ENCODE data around the gene ISM1. TPM values are rescaled to one million over a fixed set of nuclear protein-coding genes. Genes with fewer than 3 reads are reported as not detected.
A peak's percentile ranks its signal among the peaks of the same experiment; 100 is the strongest.

The ISM1 gene
- total RNA-seq, 1 experiment from 2014 or later, result 0.20 TPM

GRCh38 chr20:13265941-13266340 lies 44.9 kb downstream of the ISM1 start:
- Histone ChIP-seq H2BK5ac (ENCODE audit: insufficient read length, low read length) (no peak overlapping the region), H3K4me1 (ENCODE audit: insufficient read depth, low read length) (no peaks in the 10 kb centered on the region), H3K4ac (ENCODE audit: low read depth, low read length) (no peak overlapping the region), H3K14ac (ENCODE audit: insufficient read depth, low read length) (no peak overlapping the region), H2AFZ (ENCODE audit: low read length) (peak overlapping the region; percentile 97), H3K56ac (ENCODE audit: insufficient read length, low read depth, low read length) (no peak overlapping the region), H2BK15ac (ENCODE audit: low read depth, low read length) (no peak overlapping the region), H4K20me1 (ENCODE audit: control insufficient read depth, insufficient read depth, insufficient read length) (no peaks in the 10 kb centered on the region), H4K5ac (ENCODE audit: insufficient read length, low read depth, low read length) (peak overlapping the region; percentile 56), H3K9me3 (ENCODE audit: control insufficient read depth, low read depth, low read length) (no peaks in the 10 kb centered on the region), H2BK20ac (ENCODE audit: low read depth, low read length, poor library complexity, severe bottlenecking) (no peak overlapping the region), H3K9ac (ENCODE audit: extremely low read depth, insufficient read length, low read length) (no peak overlapping the region), H3K79me1 (ENCODE audit: insufficient read depth, low read depth, low read length, poor library complexity, severe bottlenecking) (no peaks in the 10 kb centered on the region), H3K4me2 (ENCODE audit: insufficient read depth, insufficient read length, low read length) (no peak overlapping the region), H2BK120ac (ENCODE audit: low read depth, low read length, poor library complexity, severe bottlenecking) (no peak overlapping the region), H4K91ac (ENCODE audit: insufficient read length, low read depth, low read length) (no peak overlapping the region), H3K27ac (ENCODE audit: insufficient read length, low read depth, low read length) (peak overlapping the region; percentile 35), H3K23ac (ENCODE audit: insufficient read length, low read depth, low read length) (no peak overlapping the region), H3K79me2 (ENCODE audit: insufficient read depth, low read length) (no peaks in the 10 kb centered on the region), H2BK12ac (ENCODE audit: insufficient read length, low read depth, low read length) (no peak overlapping the region), H3T11ph (ENCODE audit: low read length) (no peak overlapping the region), H3K18ac (ENCODE audit: insufficient read length, low read depth, low read length) (peak overlapping the region; percentile 46), H2AK5ac (ENCODE audit: insufficient read length, low read length) (no peak overlapping the region), H3K23me2 (ENCODE audit: insufficient read length, low read depth, low read length, poor library complexity, severe bottlenecking) (no peaks in the 10 kb centered on the region), H4K8ac (replicated peaks; ENCODE audit: insufficient read length, low read depth, low read length) (no peak overlapping the region), H3K27me3 (ENCODE audit: insufficient read depth, low read length) (no peaks in the 10 kb centered on the region)
- peaks cover 15% of the 10 kb centered on the region for H3K27me3 Mint-ChIP-seq (ENCODE audit: low read depth)
- H3K4me3 Mint-ChIP-seq, result no peak overlapping the region
- no peaks in the 10 kb centered on the region for H3K4me1 Mint-ChIP-seq
- no peak for DNase-seq
- no CpG with 5 or more reads among the region's 4 CpGs for WGBS (ENCODE audit: extremely low coverage, insufficient read length, low lambda C conversion rate)
- TF ChIP-seq CTCF (conservative IDR thresholded peaks at IDR 0.05), result no peak
- no peak overlapping the region for H3K27ac Mint-ChIP-seq
- no peaks in the 10 kb centered on the region for H3K36me3 Mint-ChIP-seq (ENCODE audit: insufficient read depth in 1 of 3, low read depth in 3 of 3)
- no peaks in the 10 kb centered on the region for H3K9me3 Mint-ChIP-seq

All from H9 (cell line).